ENCODE results near the gene CREBRF. TPM values are rescaled to one million over a fixed set of nuclear protein-coding genes. Genes with fewer than 3 reads are reported as not detected.

Gene CREBRF
- total and polyA plus RNA-seq, 2 experiments from 2014 or later: 2.0 to 3.5 TPM

DNA sequence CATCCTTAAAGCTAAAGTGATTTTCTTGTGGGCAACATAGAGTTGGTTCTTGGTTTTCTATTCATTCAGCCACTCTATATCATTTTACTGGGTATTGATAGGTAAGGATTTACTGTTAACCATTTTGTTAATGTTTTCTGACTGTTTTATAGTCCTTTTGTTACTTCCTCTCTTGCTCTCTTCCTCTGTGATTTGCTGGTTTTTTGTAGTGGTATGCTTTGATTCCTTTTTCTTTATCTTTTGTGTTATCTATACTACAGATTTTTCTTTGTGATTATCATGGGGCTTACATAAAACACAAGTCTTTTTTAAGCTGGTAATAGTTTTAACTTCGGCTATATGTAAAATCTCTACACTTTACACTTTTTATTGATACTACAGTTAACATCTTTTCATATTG, 43.3 kb downstream of the CREBRF start:
- Histone ChIP-seq H3K36me3 (ENCODE audit: insufficient read depth) (no peaks in the 10 kb centered on the region; the same call in 1 of the 2 replicates), H3K79me2 (replicated peaks; ENCODE audit: insufficient read depth) (no peaks in the 10 kb centered on the region), H3K27me3 (ENCODE audit: insufficient read depth) (no peaks in the 10 kb centered on the region), H3K4me1 (ENCODE audit: insufficient read depth) (no peaks in the 10 kb centered on the region), H3F3A (replicated peaks; ENCODE audit: low read depth) (no peaks in the 10 kb centered on the region), H3K4me2 (no peak overlapping the region), H3K27ac (ENCODE audit: low read depth) (no peak overlapping the region), H4K20me1 (replicated peaks; ENCODE audit: insufficient read depth) (no peaks in the 10 kb centered on the region), H3K4me3 (no peak overlapping the region), H3K9me2 (ENCODE audit: insufficient read depth) (no peaks in the 10 kb centered on the region), H2AFZ (no peak overlapping the region)
- Mint-ChIP-seq H3K4me1 (no peaks in the 10 kb centered on the region), H3K4me3 (no peak overlapping the region), H3K36me3 (ENCODE audit: low read depth) (peaks cover 6% of the 10 kb centered on the region; the same call in 2 of the 3 replicates), H3K27me3 (ENCODE audit: insufficient read depth, low read depth, poor library complexity) (peaks cover 3% of the 10 kb centered on the region), H3K9me3 (peaks cover 18% of the 10 kb centered on the region), H3K27ac (no peak overlapping the region)
- ATAC-seq: no peak
- TF ChIP-seq STAT1 (IDR thresholded peaks at IDR 0.05; ENCODE audit: unreplicated experiment): no peak
- TF ChIP-seq ZNF331 (CRISPR knock-in tag; IDR thresholded peaks at IDR 0.05; ENCODE audit: low read depth): no peak
- TF ChIP-seq CTCF (conservative IDR thresholded peaks at IDR 0.05; ENCODE audit: low read depth in 2 of 2): no peak
- no peak for TF ChIP-seq NANOG (IDR thresholded peaks at IDR 0.05; ENCODE audit: borderline replicate concordance)
- TF ChIP-seq, protein P1, sequence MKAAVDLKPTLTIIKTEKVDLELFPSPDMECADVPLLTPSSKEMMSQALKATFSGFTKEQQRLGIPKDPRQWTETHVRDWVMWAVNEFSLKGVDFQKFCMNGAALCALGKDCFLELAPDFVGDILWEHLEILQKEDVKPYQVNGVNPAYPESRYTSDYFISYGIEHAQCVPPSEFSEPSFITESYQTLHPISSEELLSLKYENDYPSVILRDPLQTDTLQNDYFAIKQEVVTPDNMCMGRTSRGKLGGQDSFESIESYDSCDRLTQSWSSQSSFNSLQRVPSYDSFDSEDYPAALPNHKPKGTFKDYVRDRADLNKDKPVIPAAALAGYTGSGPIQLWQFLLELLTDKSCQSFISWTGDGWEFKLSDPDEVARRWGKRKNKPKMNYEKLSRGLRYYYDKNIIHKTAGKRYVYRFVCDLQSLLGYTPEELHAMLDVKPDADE (IDR thresholded peaks at IDR 0.05): no peak
- TF ChIP-seq, protein P2, sequence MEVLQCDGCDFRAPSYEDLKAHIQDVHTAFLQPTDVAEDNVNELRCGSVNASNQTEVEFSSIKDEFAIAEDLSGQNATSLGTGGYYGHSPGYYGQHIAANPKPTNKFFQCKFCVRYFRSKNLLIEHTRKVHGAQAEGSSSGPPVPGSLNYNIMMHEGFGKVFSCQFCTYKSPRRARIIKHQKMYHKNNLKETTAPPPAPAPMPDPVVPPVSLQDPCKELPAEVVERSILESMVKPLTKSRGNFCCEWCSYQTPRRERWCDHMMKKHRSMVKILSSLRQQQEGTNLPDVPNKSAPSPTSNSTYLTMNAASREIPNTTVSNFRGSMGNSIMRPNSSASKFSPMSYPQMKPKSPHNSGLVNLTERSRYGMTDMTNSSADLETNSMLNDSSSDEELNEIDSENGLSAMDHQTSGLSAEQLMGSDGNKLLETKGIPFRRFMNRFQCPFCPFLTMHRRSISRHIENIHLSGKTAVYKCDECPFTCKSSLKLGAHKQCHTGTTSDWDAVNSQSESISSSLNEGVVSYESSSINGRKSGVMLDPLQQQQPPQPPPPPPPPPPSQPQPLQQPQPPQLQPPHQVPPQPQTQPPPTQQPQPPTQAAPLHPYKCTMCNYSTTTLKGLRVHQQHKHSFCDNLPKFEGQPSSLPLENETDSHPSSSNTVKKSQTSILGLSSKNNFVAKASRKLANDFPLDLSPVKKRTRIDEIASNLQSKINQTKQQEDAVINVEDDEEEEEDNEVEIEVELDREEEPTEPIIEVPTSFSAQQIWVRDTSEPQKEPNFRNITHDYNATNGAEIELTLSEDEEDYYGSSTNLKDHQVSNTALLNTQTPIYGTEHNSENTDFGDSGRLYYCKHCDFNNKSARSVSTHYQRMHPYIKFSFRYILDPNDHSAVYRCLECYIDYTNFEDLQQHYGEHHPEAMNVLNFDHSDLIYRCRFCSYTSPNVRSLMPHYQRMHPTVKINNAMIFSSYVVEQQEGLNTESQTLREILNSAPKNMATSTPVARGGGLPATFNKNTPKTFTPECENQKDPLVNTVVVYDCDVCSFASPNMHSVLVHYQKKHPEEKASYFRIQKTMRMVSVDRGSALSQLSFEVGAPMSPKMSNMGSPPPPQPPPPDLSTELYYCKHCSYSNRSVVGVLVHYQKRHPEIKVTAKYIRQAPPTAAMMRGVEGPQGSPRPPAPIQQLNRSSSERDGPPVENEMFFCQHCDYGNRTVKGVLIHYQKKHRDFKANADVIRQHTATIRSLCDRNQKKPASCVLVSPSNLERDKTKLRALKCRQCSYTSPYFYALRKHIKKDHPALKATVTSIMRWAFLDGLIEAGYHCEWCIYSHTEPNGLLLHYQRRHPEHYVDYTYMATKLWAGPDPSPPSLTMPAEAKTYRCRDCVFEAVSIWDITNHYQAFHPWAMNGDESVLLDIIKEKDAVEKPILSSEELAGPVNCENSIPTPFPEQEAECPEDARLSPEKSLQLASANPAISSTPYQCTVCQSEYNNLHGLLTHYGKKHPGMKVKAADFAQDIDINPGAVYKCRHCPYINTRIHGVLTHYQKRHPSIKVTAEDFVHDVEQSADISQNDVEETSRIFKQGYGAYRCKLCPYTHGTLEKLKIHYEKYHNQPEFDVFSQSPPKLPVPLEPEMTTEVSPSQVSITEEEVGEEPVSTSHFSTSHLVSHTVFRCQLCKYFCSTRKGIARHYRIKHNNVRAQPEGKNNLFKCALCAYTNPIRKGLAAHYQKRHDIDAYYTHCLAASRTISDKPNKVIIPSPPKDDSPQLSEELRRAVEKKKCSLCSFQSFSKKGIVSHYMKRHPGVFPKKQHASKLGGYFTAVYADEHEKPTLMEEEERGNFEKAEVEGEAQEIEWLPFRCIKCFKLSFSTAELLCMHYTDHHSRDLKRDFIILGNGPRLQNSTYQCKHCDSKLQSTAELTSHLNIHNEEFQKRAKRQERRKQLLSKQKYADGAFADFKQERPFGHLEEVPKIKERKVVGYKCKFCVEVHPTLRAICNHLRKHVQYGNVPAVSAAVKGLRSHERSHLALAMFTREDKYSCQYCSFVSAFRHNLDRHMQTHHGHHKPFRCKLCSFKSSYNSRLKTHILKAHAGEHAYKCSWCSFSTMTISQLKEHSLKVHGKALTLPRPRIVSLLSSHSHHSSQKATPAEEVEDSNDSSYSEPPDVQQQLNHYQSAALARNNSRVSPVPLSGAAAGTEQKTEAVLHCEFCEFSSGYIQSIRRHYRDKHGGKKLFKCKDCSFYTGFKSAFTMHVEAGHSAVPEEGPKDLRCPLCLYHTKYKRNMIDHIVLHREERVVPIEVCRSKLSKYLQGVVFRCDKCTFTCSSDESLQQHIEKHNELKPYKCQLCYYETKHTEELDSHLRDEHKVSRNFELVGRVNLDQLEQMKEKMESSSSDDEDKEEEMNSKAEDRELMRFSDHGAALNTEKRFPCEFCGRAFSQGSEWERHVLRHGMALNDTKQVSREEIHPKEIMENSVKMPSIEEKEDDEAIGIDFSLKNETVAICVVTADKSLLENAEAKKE (CRISPR knock-in tag; IDR thresholded peaks at IDR 0.05): no peak
- no peak for TF ChIP-seq ZNF114 (CRISPR knock-in tag; IDR thresholded peaks at IDR 0.05)
- no peak for TF ChIP-seq EZH2 (IDR thresholded peaks at IDR 0.05; ENCODE audit: low read depth, unreplicated experiment)
- no peak for TF ChIP-seq EZH2phosphoT487 (IDR thresholded peaks at IDR 0.05; ENCODE audit: unreplicated experiment)
- no peak for TF ChIP-seq CREB1 (CRISPR knock-in tag; IDR thresholded peaks at IDR 0.05; ENCODE audit: low read depth)
- TF ChIP-seq REST (IDR thresholded peaks at IDR 0.05; ENCODE audit: unreplicated experiment): no peak
- DNase-seq (ENCODE audit: low spot score): no peak
